ENCODE results near the gene COX7A2.

DNA sequence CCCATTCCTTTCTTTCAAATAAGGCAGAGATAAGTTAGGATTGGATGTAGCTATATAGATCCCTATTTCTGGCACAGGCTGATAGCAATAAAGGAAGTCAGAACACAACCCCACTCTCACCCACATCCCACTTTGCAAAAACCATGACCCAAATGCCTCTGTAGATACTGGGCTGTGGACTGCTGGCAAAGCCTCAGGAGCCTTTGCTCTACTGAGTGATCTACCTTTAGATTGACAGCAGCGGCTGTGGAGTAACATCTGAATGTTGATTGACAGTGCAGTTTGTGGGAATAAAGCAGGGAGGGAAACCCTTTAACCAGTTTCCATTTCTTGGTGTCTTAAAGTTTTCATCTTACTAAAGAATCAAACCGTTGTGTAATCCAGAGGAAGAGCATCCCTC is 47.7 kb upstream of the COX7A2 start:
- TF ChIP-seq USF2 (IDR thresholded peaks at IDR 0.05; ENCODE audit: low read depth, low read length) (no peak), POLR2A (IDR thresholded peaks at IDR 0.05; ENCODE audit: low read depth, low read length) (no peak), RFX5 (IDR thresholded peaks at IDR 0.05; ENCODE audit: low read depth, low read length) (no peak), SMC3 (IDR thresholded peaks at IDR 0.05; ENCODE audit: low read depth, low read length) (no peak), NFE2L2 (IDR thresholded peaks at IDR 0.05; ENCODE audit: low read depth, low read length) (no peak), CHD1 (IDR thresholded peaks at IDR 0.05; ENCODE audit: low read depth, low read length) (no peak)
- TF ChIP-seq, protein P1, sequence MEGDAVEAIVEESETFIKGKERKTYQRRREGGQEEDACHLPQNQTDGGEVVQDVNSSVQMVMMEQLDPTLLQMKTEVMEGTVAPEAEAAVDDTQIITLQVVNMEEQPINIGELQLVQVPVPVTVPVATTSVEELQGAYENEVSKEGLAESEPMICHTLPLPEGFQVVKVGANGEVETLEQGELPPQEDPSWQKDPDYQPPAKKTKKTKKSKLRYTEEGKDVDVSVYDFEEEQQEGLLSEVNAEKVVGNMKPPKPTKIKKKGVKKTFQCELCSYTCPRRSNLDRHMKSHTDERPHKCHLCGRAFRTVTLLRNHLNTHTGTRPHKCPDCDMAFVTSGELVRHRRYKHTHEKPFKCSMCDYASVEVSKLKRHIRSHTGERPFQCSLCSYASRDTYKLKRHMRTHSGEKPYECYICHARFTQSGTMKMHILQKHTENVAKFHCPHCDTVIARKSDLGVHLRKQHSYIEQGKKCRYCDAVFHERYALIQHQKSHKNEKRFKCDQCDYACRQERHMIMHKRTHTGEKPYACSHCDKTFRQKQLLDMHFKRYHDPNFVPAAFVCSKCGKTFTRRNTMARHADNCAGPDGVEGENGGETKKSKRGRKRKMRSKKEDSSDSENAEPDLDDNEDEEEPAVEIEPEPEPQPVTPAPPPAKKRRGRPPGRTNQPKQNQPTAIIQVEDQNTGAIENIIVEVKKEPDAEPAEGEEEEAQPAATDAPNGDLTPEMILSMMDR (conservative IDR thresholded peaks at IDR 0.05; ENCODE audit: low read depth, low read length): no peak
